ENCODE data around the gene GRM2.

GRM2 gene

DNA sequence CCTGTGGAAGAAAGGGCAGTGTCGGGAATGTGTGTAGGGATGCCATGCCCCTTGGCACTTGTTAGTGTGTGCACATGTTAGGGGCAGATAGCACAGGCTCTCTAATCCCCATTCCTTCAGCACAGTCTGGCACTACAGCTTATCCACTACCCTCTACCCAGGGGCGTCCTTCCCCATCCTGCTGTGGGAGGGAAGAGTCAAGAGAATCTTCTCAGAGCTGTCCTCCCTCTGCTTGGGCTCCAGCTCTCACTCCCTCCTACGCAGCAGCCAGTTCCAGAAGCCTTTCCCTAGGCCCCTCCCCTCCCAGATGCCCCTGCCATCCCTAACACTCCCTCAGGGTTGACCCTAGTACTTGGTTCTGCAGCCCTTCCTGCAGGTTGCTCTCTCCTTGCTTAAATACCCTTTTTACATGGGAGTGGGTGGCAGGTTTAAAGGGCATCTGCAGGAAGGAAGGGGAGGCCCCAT is 815 bp upstream of the GRM2 start:
- no peak for DNase-seq

DNA sequence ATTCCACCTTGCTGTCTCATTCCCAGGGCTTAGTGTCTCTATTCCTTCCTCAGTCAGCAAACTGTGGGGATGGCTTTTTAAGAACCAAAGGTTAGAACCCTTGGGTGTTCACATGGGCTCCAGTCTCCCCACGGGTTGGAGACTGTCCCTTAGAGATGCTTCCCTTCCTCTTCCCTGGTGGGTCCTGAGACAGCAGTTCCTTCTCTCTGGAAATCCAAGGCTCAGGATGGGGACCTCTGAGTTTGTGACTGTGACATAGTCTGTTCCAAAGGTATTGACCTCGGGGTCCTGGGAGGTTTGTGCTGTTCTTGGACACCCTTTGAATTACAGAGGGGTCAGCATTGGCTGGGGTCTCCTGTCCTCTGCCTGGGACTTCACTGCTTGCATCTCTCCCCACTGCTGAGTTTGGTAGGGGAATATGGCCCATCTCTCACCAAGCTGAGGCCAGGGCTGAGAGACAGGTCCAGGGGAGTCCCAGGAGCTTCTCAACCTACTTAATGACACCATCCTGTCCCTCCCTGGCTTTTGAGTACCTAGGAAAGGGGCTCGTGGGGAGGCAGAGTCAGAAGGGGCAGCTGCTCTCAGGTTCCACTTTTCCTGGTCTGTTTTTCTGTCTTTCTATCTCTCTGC is 1.5 kb downstream of the GRM2 start:
- no peak for DNase-seq

DNA sequence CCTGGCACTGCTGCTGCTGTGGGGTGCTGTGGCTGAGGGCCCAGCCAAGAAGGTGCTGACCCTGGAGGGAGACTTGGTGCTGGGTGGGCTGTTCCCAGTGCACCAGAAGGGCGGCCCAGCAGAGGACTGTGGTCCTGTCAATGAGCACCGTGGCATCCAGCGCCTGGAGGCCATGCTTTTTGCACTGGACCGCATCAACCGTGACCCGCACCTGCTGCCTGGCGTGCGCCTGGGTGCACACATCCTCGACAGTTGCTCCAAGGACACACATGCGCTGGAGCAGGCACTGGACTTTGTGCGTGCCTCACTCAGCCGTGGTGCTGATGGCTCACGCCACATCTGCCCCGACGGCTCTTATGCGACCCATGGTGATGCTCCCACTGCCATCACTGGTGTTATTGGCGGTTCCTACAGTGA is 2.1 kb downstream of the GRM2 start:
- no peak for DNase-seq

DNA sequence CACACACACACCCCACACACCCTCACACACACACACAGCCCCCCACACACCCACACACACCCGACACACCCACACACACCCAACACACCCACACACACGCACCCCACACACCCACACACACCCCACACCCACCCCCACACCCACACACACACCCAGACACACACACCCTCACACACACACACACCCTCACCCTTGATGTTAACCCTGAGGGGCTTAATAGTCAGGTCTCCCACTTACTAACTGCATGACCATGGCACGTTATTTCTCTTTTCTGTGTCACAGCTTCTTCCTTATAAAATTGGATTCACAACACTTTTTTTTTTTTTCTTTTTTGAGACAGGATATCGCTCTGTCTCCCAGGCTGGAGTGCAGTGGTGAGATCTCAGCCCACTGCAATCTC is 2.8 kb downstream of the GRM2 start:
- no peak for DNase-seq

DNA sequence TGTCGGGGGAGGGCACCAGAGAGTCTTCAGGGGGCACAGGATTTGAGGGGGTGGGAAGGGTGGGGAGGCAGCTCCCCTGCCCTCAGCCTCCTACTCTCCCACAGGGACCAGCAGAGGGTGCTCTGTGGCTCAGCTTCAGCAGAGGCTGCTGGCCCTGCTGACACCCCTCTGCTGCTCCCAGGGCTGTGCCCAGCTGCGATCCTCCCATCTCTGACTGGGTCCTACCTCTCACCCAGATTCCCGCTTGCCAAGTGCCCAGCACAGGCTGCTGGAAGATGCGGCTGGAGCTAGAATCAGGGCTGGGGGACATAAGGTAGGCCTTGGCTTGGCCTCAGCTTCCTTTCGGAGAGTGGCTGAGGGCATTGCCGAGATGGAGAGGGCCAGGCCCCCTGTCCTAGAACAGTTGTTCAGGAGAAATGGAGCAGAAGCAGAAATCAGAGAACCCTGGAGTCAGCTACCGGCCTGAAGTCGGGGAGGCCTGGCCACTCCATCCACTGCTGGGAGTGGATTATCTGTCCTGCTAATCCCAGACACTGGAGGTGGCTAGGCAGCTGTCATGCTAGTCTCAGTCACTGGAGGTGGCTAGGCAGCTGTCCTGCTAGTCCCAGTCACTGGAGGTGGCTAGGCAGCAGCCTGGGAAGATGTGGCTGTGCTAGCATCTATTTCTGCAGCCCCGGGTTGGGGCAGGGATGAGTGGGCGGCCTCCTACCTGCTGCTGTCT is 3.9 kb downstream of the GRM2 start:
- no peak for DNase-seq

DNA sequence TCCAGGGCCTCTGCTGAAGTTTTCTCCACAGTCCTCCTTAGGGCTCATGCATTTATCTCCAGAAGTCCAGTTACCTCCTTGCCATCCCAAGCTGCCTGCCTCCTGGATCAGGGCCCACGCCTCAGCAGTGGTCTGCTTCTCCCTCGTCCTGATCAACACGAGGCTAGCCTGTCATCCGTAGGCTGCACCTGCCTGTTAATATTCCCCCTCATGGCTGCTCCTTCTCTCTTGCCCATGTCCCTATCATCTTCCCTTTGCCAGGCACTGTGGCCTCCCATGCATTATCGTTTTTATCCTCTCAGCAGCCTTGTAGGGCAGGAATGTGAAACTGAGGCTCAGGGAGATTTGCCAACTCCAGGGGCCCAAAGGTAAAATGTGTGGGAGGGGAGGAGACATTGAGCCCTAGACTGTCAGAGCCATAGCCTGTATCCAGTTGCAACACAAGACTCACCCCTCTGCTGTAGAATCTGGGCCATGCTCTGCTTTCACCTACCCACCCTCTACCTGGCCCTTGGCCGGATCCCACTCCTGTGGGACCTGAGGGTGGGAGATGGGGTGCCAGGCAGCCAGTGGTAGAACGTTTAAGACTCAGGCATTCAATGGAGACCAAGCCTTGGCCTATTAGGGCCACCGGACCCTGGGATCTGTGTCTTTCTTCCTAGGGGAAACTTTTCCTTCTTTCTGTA is 4.6 kb downstream of the GRM2 start:
- no peak for DNase-seq

DNA sequence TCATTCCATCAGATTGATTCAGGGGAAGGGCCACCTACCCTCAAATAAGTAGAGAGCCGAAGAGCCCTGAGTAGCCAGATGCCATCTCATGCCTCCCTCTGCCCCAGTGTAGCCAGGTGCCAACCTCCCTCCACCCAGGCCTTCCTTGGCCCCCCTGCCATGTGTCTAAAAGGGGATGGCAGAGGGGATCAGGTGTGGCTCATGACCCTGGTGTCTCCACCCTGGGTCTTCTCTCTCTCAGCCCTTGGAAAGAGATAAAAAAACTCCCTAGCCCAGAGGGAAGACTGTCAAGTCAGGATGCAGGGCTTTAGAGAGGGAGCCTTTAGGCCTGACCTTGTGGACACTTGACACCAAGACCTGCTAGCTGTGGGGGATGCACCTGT is 5.2 kb downstream of the GRM2 start:
- no peak for DNase-seq

DNA sequence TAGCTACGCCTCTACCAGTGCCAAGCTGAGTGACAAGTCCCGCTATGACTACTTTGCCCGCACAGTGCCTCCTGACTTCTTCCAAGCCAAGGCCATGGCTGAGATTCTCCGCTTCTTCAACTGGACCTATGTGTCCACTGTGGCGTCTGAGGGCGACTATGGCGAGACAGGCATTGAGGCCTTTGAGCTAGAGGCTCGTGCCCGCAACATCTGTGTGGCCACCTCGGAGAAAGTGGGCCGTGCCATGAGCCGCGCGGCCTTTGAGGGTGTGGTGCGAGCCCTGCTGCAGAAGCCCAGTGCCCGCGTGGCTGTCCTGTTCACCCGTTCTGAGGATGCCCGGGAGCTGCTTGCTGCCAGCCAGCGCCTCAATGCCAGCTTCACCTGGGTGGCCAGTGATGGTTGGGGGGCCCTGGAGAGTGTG is 5.7 kb downstream of the GRM2 start:
- DNase-seq = no peak

DNA sequence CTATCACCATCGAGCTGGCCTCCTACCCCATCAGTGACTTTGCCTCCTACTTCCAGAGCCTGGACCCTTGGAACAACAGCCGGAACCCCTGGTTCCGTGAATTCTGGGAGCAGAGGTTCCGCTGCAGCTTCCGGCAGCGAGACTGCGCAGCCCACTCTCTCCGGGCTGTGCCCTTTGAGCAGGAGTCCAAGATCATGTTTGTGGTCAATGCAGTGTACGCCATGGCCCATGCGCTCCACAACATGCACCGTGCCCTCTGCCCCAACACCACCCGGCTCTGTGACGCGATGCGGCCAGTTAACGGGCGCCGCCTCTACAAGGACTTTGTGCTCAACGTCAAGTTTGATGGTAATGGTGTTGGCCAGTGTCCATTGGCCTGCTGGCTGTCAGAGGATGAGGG is 6.1 kb downstream of the GRM2 start:
- DNase-seq = no peak

DNA sequence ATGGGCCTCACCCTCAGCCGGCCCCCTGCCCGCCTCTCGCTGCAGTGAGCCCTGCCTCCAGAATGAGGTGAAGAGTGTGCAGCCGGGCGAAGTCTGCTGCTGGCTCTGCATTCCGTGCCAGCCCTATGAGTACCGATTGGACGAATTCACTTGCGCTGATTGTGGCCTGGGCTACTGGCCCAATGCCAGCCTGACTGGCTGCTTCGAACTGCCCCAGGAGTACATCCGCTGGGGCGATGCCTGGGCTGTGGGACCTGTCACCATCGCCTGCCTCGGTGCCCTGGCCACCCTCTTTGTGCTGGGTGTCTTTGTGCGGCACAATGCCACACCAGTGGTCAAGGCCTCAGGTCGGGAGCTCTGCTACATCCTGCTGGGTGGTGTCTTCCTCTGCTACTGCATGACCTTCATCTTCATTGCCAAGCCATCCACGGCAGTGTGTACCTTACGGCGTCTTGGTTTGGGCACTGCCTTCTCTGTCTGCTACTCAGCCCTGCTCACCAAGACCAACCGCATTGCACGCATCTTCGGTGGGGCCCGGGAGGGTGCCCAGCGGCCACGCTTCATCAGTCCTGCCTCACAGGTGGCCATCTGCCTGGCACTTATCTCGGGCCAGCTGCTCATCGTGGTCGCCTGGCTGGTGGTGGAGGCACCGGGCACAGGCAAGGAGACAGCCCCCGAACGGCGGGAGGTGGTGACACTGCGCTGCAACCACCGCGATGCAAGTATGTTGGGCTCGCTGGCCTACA is 8.5 kb downstream of the GRM2 start:
- no peak for DNase-seq

DNA sequence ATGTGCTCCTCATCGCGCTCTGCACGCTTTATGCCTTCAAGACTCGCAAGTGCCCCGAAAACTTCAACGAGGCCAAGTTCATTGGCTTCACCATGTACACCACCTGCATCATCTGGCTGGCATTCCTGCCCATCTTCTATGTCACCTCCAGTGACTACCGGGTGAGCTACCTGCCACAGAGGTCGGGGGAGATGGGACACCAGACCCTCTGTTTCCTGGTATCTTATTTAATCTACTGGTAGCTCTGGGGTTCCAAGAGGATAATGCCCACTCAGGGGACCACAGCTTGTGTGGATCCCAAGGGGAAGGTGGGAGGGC is 9.1 kb downstream of the GRM2 start:
- no peak for DNase-seq

DNA sequence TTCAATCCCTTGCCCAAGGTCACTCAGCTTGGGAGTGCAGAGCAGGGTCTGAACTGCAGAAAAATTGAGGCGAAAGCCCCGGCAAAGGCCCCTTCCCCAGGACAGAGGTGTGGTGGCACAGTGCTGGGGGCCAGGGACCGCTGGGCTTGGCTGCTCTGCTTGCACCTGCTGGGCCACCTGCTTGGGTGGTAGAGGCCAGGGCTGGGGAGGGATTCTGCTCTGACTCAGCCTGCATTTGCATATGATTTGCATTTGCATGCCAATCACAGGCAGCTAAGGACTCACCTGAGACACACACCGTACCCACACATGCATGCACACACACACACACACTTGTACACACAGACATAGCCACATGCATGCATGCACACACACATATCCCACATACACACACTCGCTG is 9.9 kb downstream of the GRM2 start:
- no peak for DNase-seq

DNA sequence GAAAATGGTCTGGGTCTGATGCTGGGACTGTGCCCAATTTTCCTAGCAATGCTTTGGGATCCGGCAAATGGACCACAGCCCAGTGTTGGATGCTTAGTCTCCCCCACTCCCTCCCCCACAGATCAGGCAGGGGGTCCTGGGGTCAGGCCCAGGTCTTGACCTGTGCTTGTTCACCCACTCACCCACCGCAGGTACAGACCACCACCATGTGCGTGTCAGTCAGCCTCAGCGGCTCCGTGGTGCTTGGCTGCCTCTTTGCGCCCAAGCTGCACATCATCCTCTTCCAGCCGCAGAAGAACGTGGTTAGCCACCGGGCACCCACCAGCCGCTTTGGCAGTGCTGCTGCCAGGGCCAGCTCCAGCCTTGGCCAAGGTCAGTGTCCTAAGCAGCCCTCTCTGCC is 10.6 kb downstream of the GRM2 start:
- DNase-seq = no peak

DNA sequence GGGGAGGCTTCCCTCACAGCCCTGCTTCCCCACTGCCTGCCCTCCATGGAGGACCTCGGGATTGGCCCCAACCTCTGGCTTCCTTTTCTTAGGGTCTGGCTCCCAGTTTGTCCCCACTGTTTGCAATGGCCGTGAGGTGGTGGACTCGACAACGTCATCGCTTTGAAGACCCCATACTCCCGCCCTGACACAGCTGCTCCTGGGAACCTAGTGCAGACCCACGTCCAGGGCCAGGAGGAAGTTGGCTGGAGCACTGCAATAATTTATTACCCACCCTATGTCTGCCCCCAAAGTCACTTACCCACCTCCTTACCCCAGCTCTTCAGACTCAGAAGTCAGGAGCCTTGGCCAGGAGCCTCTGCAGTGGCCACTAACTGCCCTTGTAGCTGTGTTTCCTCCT is 11.1 kb downstream of the GRM2 start:
- no peak for DNase-seq

DNA sequence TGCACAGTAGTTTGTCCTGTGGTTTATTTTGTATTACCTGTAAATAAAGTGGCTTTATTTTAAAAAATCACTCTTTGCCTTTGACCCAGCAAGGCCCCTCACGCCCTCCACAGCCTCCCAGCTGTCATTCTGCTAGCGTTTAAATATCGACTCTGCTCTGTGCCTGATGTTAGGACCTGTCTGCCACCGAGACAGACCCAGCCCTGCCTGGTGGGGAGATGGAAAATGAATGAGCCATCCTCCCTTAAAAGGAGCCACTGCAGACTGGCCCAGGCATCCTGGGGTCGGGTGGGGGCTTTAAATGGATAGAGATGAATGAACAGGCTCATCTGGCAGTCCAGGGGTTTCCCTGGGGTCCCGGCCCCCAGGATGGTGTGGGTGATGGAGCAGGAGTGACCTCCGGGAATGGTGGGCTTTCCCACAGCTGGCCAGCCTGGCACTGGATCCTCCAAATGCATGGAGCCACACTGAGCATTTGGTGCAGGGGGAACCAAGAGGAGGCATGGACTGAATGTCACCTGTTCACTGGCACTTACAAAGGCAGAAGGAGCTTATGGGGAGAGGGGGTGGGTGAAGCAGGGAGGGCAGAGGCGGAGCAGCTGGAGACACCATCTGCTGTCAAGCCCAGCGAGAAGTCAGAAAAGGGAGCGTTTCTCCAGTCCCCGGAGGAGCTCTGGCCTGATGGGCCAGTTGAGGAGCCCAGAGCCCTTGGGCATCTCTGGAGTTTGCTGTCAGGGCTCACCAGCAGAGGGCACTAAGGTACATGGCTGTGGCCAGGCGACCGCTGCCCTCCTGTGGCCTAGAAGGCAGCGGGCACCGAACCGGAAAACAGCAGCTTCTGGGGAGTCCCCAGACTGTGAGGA is 11.9 kb downstream of the GRM2 start:
- DNase-seq = peak; percentile 85

DNA sequence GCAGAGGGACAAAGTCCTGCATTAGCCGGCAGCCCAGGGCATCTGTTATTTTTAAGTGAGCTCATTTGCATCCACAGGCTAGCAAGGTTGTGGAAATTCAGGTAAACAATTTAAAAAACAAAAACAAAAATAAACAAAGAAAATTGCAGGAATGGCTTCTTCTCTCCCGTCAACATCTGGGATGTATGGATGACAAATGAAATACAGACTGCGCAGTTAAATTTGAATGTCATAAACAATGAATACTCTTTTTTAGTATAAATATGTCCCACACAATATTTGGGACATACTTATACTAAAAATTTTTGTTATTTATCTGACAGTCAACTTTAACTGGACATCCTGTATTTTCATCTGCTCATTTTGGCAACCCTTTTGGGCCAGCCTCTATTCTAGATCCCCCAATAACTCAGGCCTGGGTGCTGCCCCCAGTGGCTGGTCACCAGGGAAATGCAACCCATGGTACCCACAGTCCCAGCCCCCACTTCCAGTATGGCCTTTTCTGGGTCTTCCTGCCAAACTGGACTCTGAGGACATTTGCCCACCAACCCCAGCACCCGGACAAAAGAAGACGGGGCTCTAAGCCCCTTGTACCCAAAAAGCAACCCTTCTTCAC is 12.7 kb downstream of the GRM2 start:
- no peak for DNase-seq

DNA sequence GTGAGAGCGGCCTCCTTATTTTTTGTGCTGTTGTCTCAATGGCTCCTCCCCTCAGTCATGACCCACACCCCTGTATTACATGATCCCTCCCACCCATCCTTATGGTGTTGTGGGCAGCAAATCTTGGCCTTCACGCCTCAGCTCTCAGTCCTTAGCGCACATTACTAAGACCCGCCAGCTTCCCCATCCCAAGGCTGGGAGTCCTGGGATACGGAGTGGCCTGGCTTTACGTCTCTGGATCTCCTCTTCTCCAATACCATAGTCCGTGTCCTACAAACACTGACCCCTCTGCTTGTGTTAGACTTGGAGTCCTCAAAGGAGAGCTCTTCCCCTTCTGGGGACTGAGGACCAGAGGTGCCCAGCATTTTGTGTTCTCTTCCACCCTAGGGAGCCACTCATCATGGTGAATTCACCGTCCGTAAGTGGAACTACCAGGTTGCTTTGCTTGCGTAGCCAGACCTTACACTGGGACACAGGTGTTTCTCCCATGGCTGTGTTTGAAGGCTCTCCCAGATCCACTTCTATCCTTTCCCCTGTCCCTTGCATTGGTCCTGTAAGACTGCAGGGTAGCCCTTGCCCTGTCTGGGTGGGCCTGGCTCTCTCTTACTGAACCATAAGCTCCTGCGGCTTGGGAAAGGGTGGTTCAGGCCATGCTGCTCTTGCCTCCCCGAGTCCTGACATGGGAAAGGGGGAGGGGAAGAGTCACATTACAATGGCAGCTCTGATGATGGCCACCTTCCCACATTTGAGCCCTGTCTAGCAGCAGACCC is 13.6 kb downstream of the GRM2 start:
- no peak for DNase-seq

DNA sequence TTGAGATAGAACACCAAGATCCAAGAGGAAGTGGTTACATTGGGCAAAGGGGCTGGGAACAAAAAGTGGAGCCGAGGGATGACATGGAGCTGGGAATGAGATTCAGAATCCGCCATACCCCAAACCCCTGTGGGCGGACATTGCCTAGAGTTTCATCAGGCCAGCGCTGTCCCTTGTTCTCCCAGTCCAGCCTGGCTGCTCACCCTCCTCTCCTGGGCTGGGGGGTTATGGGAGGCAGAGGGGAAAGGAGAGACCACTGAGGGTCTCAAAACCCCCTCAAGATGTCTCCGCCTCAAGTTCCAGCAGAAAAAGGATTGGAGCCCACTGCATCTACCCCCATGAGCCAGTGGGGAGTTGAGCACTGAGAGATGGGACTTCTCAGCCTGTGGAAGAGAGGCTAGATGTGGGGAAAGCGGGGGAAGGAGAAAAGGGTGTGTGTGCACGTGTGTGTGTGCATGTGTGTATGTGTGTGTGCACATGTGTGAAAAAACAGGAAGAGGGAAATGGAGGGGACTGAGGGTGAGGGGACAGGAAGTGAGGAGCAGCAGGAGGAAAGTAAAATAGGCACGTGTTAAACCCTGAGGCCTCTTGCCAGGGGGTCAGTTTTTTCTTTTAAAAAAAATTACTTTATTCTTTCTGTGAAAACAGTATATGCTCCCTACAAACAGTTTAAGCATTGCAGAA is 14.3 kb downstream of the GRM2 start:
- no peak for DNase-seq

DNA sequence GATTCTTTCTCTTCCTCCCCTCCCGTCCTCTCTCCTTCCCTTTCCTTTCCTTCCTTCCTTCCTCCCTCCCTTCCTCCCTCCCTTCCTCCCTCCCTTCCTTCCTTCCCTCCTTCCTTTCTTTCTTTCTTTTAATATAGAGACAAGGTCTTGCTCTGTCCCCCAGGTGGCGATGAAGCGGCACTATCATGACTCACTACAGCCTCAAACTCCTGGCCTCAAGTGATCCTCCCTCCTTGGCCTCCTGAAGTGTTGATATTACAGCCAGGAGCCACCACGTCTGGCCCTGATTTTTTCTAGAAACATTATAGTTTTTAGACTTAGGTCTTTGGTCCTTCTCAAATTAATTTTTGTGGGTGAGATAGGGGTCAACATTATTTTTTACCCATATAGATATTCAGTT is 15.5 kb downstream of the GRM2 start:
- DNase-seq = peak; percentile 49

DNA sequence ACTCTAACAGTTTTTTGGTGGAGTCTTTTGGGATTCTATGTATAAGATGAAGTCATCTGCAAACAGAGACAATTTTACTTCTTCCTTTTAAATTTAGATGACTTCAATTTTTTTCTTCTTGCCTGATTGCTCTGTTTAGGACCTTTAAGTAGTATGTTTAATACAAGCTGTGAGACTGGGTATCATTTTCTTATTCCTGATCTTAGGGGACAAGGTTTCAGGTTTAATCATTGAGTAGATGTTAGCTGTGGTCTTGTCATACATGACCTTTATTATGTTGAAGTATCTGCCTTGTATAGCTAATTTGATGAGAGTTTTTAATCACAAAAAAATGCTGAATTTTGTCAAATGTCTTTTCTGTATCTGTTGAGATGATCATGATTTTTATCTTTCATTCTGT is 20.6 kb downstream of the GRM2 start:
- no peak for DNase-seq
